ENCODE results near the gene CROCC2.

Gene CROCC2

GRCh38 chr2:240929364-240930095 lies 23.4 kb downstream of the CROCC2 start:
- no peaks in the 10 kb centered on the region for H3K4me1 ChIP-seq (ENCODE audit: control insufficient read depth, insufficient read depth, low read length)
- DNase-seq (ENCODE audit: low read depth), result no peak
- H3K27me3 ChIP-seq (replicated peaks; ENCODE audit: control insufficient read depth, insufficient read depth, low read length), result no peaks in the 10 kb centered on the region

GRCh38 chr2:240930096-240930630 lies 24.0 kb downstream of the CROCC2 start:
- Histone ChIP-seq H3K4me3 (ENCODE audit: low read length) (no peak overlapping the region), H3K27me3 (replicated peaks; ENCODE audit: control insufficient read depth, insufficient read depth, low read length) (no peaks in the 10 kb centered on the region), H3K36me3 (ENCODE audit: control insufficient read depth, insufficient read depth, low read length, severe bottlenecking) (no peaks in the 10 kb centered on the region), H3K4me1 (ENCODE audit: control insufficient read depth, insufficient read depth, low read length) (no peaks in the 10 kb centered on the region), H3K9me3 (ENCODE audit: control insufficient read depth, low read length) (peaks cover 15% of the 10 kb centered on the region), H3K9ac (ENCODE audit: low read length) (no peak overlapping the region)
- no peak for DNase-seq (ENCODE audit: low read depth)

More at GRCh38 chr2:240929364-240930095, 23.4 kb downstream of the CROCC2 start:
- Histone ChIP-seq H3K36me3 (ENCODE audit: control insufficient read depth, insufficient read depth, low read length, severe bottlenecking) (no peaks in the 10 kb centered on the region), H3K9ac (ENCODE audit: low read length) (no peak overlapping the region), H3K9me3 (ENCODE audit: control insufficient read depth, low read length) (peaks cover 15% of the 10 kb centered on the region), H3K4me3 (ENCODE audit: low read length) (no peak overlapping the region)

GRCh38 chr2:240930631-240931318 lies 24.6 kb downstream of the CROCC2 start:
- Histone ChIP-seq H3K27me3 (replicated peaks; ENCODE audit: control insufficient read depth, insufficient read depth, low read length) (no peaks in the 10 kb centered on the region), H3K9me3 (ENCODE audit: control insufficient read depth, low read length) (peaks cover 15% of the 10 kb centered on the region), H3K36me3 (ENCODE audit: control insufficient read depth, insufficient read depth, low read length, severe bottlenecking) (no peaks in the 10 kb centered on the region), H3K4me3 (ENCODE audit: low read length) (no peak overlapping the region), H3K9ac (ENCODE audit: low read length) (no peak overlapping the region), H3K4me1 (ENCODE audit: control insufficient read depth, insufficient read depth, low read length) (no peaks in the 10 kb centered on the region)
- DNase-seq (ENCODE audit: low read depth), result no peak

- H3K27me3 ChIP-seq (replicated peaks; ENCODE audit: control insufficient read depth, insufficient read depth, low read length), result no peaks in the 10 kb centered on the region
- no peak for DNase-seq (ENCODE audit: low read depth)
- no peaks in the 10 kb centered on the region for H3K36me3 ChIP-seq (ENCODE audit: control insufficient read depth, insufficient read depth, low read length, severe bottlenecking)
Observed at GRCh38 chr2:240931319-240931949, 25.3 kb downstream of the CROCC2 start.

DNA sequence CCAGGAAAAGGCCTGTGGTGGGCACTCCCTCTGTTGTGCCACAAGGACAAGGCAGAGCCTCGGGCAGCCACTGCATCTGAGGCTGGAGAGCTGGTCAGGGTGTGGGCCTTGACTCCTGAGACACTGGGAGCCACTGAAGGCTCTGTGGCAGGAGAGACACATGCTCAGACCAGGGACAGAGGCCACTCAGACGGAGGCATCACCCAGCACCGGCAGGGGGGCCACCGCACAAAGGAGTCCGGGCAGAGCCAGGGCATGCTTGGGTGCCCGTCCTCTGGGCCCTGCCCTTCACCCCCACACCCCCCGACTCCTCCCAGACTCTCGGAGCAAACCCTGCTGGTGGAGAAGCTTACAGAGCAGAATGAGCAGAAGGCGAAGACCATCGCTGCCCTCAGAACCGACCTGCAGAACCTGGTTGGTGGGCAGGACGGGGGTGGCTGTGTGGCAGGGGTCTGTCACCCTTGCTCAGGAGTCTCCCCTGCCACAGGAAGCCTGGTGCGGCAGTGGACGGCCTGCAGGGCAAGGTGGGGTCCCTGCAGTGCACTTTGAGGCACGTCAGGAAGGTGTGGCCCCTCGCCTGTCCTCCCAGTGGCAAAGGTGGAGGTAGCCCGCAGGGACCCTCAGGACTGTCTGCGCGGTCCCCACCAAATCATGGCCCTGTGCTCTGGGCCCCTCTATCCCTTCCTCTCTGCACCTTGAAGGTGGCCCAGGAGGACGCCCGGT lies 26.0 kb downstream of the CROCC2 start:
- H3K4me1 ChIP-seq (ENCODE audit: control insufficient read depth, insufficient read depth, low read length), result no peaks in the 10 kb centered on the region
- no peak for DNase-seq (ENCODE audit: low read depth)
- no peak overlapping the region for H3K4me3 ChIP-seq (ENCODE audit: low read length)
- H3K9ac ChIP-seq (ENCODE audit: low read length), result no peak overlapping the region
- no peaks in the 10 kb centered on the region for H3K36me3 ChIP-seq (ENCODE audit: control insufficient read depth, insufficient read depth, low read length, severe bottlenecking)
- no peaks in the 10 kb centered on the region for H3K27me3 ChIP-seq (replicated peaks; ENCODE audit: control insufficient read depth, insufficient read depth, low read length)
- peaks cover 21% of the 10 kb centered on the region for H3K9me3 ChIP-seq (ENCODE audit: control insufficient read depth, low read length)

More at GRCh38 chr2:240931319-240931949, 25.3 kb downstream of the CROCC2 start:
- Histone ChIP-seq H3K9ac (ENCODE audit: low read length) (no peak overlapping the region), H3K9me3 (ENCODE audit: control insufficient read depth, low read length) (peaks cover 15% of the 10 kb centered on the region), H3K4me1 (ENCODE audit: control insufficient read depth, insufficient read depth, low read length) (no peaks in the 10 kb centered on the region), H3K4me3 (ENCODE audit: low read length) (no peak overlapping the region)

DNA sequence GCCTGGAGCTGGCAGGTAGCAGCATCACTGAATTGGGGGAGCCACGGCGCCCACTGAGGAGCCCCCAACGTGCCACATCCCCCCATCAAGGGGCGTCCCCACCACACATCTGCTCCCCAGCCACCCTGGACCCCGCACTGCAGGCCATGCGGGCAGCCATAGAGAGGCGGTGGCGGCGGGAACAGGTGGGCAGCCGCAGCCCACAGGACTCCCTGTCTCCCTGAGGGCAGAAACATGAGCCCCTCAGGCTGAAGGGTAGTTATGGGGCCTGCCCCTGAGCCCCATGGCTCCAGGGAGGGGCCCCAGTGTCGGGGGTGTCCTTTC lies 26.6 kb downstream of the CROCC2 start:
- no peaks in the 10 kb centered on the region for H3K27me3 ChIP-seq (replicated peaks; ENCODE audit: control insufficient read depth, insufficient read depth, low read length)
- no peak overlapping the region for H3K4me3 ChIP-seq (ENCODE audit: low read length)
- H3K4me1 ChIP-seq (ENCODE audit: control insufficient read depth, insufficient read depth, low read length), result no peaks in the 10 kb centered on the region
- peaks cover 20% of the 10 kb centered on the region for H3K9me3 ChIP-seq (ENCODE audit: control insufficient read depth, low read length)
- H3K9ac ChIP-seq (ENCODE audit: low read length), result no peak overlapping the region
- no peak for DNase-seq (ENCODE audit: low read depth)
- no peaks in the 10 kb centered on the region for H3K36me3 ChIP-seq (ENCODE audit: control insufficient read depth, insufficient read depth, low read length, severe bottlenecking)

DNA sequence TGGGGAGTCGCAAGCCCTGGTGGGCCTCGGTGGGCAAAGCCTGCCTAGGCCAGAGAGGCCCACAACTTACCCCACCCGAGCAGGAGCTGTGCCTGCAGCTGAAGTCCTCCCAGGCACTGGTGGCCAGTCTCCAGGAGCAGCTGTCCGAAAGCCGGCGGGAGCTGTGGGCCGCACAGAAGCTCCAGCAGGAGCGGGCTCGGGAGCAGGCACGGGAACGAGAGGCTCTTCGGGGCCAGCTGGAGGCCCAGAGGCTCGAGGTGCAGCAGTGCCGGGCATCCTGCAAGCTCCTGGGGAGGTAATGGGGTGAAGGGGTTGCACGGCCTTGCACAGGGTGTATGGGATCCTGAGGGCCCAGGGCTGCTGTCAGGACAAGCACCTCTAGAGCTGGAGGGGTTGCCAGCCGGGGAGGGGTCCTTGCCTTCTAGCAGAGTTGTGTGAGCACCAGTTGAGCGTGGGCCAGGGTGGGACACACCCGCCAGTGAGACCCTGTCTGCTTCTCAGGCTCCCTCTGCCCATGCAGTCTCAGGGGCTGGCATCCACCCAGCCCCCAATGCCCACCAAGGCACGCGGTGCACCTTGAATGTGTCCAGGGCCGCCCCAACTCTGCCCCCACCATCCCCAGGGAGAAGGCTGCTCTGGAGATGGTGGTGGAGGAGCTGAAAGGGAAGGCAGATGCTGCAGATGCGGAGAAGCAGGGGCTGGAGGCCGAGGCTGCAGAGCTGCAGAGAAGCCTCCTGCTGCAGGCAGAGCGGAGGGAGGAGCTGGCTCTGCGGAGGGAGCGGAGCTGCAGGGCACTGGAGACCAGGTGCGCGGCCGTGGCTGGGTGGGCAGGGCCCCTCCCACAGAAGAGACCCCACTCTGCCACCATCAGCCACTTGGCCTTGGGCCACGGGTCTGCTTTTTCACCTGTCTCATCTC lies 27.2 kb downstream of the CROCC2 start:
- Histone ChIP-seq H3K27me3 (replicated peaks; ENCODE audit: control insufficient read depth, insufficient read depth, low read length) (no peaks in the 10 kb centered on the region), H3K4me3 (ENCODE audit: low read length) (no peak overlapping the region), H3K4me1 (ENCODE audit: control insufficient read depth, insufficient read depth, low read length) (no peaks in the 10 kb centered on the region), H3K9ac (ENCODE audit: low read length) (no peak overlapping the region), H3K36me3 (ENCODE audit: control insufficient read depth, insufficient read depth, low read length, severe bottlenecking) (no peaks in the 10 kb centered on the region), H3K9me3 (ENCODE audit: control insufficient read depth, low read length) (peaks cover 18% of the 10 kb centered on the region)
- no peak for DNase-seq (ENCODE audit: low read depth)

- no peaks in the 10 kb centered on the region for H3K36me3 ChIP-seq (ENCODE audit: control insufficient read depth, insufficient read depth, low read length, severe bottlenecking)
- H3K4me1 ChIP-seq (ENCODE audit: control insufficient read depth, insufficient read depth, low read length), result no peaks in the 10 kb centered on the region
- H3K9ac ChIP-seq (ENCODE audit: low read length), result no peak overlapping the region
- no peaks in the 10 kb centered on the region for H3K27me3 ChIP-seq (replicated peaks; ENCODE audit: control insufficient read depth, insufficient read depth, low read length)
- no peak overlapping the region for H3K4me3 ChIP-seq (ENCODE audit: low read length)
- no peak for DNase-seq (ENCODE audit: low read depth)
- H3K9me3 ChIP-seq (ENCODE audit: control insufficient read depth, low read length), result peaks cover 20% of the 10 kb centered on the region
Observed at GRCh38 chr2:240933966-240934700, 28.0 kb downstream of the CROCC2 start.

DNA sequence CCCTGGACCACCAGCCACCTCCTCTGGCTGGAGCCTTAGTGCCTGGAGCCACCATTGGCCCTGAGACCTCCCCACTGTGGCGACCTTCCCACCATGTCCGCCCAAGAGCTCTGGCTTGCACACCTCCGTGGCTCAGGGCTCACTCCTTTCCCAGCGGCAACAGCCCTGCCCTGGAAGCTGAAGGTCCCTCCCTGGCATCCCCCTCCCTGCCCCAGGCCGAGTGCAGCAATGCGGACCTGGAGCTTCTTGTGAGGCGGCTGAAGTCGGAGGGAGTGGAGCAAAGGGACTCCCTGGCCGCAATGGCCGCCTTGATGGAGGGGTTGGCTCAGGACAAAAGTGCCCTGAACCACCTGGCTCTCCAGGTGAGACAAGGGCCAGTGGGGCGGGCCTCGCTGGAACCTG lies 28.6 kb downstream of the CROCC2 start:
- Histone ChIP-seq H3K4me1 (ENCODE audit: control insufficient read depth, insufficient read depth, low read length) (no peaks in the 10 kb centered on the region), H3K9me3 (ENCODE audit: control insufficient read depth, low read length) (peaks cover 20% of the 10 kb centered on the region), H3K27me3 (replicated peaks; ENCODE audit: control insufficient read depth, insufficient read depth, low read length) (no peaks in the 10 kb centered on the region), H3K9ac (ENCODE audit: low read length) (no peak overlapping the region), H3K36me3 (ENCODE audit: control insufficient read depth, insufficient read depth, low read length, severe bottlenecking) (no peaks in the 10 kb centered on the region), H3K4me3 (ENCODE audit: low read length) (no peak overlapping the region)
- no peak for DNase-seq (ENCODE audit: low read depth)

Data from adipocyte (in vitro differentiated cells).